HUES48 (cell line): ENCODE data around the gene SAPCD1.

Experiments
- H3K27ac ChIP-seq: one replicate; pipeline ENCODE4 v1.7.0; 2013; ENCODE audit warnings: low read depth, low read length, inconsistent platforms
- H3K27me3 ChIP-seq: 2 replicates; pipeline ENCODE4 v1.6.1; 2013; ENCODE audit warnings: mild to moderate bottlenecking, low read length; ENCODE audit not compliant: control insufficient read depth, insufficient read depth
- H3K36me3 ChIP-seq: 2 replicates; pipeline ENCODE4 v1.6.1; 2013; ENCODE audit warnings: low read length; ENCODE audit not compliant: control insufficient read depth, insufficient read depth
- H3K4me1 ChIP-seq: 2 replicates; pipeline ENCODE4 v1.6.1; 2013; ENCODE audit warnings: mild to moderate bottlenecking, low read length; ENCODE audit not compliant: control insufficient read depth, insufficient read depth
- H3K4me3 ChIP-seq: 2 replicates; pipeline ENCODE4 v1.5.1; 2013; ENCODE audit warnings: mild to moderate bottlenecking, low read depth, low read length
- H3K9ac ChIP-seq: 2 replicates; pipeline ENCODE4 v1.6.1; 2013; ENCODE audit warnings: mild to moderate bottlenecking, low read depth, low read length, moderate library complexity
- H3K9me3 ChIP-seq: 2 replicates; pipeline ENCODE4 v1.6.1; 2013; ENCODE audit warnings: low read length; ENCODE audit not compliant: control insufficient read depth, insufficient read depth

Gene SAPCD1

DNA sequence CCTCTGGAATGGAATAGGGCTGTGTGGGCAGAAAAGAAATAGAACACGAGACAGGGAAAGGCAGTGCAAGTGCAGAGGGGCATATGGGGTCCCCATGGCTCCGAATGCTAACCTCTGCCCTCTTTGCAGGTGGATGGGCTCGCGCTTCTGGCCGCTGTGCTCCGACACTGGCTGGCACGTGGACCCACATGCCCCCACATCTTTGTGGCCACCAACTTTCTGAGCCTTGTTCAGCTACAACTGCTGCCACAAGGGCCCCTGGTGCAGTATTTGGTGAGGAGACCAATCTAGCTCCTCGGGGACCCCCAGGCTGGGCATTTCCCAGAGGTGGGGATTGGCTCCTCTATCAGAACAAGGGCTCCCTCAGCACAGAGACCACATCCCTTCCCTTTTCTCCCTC lies 1.1 kb upstream of the SAPCD1 start:
- Histone ChIP-seq H3K27ac (no peak overlapping the region), H3K27me3 (no peaks in the 10 kb centered on the region), H3K4me1 (peaks cover 4% of the 10 kb centered on the region; the same call in 1 of the 2 replicates), H3K36me3 (peaks cover 35% of the 10 kb centered on the region), H3K9me3 (no peaks in the 10 kb centered on the region), H3K9ac (no peak overlapping the region), H3K4me3 (no peak overlapping the region)

DNA sequence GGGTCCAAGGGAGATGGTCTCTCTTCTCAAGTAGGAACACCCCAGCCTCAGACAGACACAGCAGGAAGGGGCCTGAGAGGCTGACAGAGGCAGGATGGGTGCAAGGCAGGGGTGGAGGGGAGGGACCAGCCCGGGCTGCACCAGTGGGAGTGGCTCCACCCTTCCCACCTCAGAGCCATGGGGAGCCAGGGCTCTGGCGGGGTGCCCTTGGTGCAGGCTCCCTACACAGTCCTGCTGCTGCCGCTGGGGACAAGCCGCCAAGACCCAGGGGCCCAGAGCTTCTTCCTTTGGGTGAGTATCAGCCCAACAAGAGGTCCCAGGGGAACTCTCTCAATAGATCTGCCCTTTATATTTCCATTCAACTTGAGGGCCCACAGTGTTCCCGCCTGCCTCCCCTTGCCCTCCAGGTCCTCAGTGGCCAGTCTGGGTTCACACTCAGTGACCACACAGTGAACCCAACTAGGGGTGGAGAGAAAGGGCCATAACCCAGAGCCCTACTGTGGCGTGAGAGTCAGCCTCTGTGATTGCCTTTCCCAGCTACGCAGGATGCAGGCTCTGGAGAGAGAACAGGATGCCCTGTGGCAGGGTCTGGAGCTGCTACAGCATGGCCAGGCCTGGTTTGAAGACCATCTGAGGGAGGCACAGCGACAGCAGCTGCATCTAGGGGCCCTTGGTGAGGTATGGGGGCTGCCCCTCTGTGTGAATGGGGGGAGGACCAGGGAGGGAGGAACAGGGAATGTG lies 592 bp downstream of the SAPCD1 start:
- Histone ChIP-seq H3K9me3 (no peaks in the 10 kb centered on the region), H3K36me3 (peaks cover 35% of the 10 kb centered on the region), H3K4me3 (no peak overlapping the region), H3K27me3 (no peaks in the 10 kb centered on the region), H3K27ac (peak overlapping the region; percentile 69), H3K4me1 (peaks cover 4% of the 10 kb centered on the region; the same call in 1 of the 2 replicates), H3K9ac (no peak overlapping the region)

DNA sequence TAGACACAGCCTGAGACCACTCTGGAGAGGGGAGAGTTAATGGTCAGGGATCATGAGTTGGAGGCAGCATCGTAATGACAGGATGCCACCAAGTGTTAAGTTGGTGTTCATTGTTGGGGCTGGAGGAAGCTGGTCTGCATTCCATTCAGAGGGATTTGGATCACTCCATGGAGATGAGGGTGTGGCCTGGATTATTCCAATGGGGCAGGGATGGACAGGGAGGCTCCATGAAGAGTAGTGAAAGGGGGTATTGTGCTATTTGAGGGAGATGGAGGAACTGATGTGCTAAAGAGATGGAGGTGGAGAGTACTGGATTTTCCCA lies 1.1 kb downstream of the SAPCD1 start:
- Histone ChIP-seq H3K9me3 (no peaks in the 10 kb centered on the region), H3K9ac (no peak overlapping the region), H3K27me3 (no peaks in the 10 kb centered on the region), H3K4me3 (no peak overlapping the region), H3K27ac (peak overlapping the region; percentile 69), H3K4me1 (peaks cover 4% of the 10 kb centered on the region; the same call in 1 of the 2 replicates), H3K36me3 (peaks cover 35% of the 10 kb centered on the region)

DNA sequence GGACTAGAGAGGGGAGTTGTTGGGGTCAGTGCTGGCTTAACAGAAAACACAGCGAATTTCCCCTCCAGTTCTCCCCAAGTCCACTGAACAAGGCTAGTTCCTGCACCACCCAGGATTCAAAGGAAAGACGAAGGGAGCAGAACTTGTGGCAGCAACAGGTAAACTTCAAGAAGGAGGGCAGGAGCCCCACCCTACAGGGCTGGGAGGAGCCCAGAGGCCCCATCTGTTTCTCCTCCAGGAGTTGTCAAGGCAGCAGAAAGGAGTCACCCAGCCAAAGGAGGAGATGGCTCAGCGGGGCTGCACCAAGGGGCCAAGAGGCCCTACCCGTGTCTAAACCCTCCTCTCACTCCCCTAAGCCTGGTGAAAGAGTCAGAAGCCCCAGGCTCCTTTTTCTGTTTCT lies 1.7 kb downstream of the SAPCD1 start:
- Histone ChIP-seq H3K36me3 (peaks cover 29% of the 10 kb centered on the region), H3K4me3 (no peak overlapping the region), H3K27ac (no peak overlapping the region), H3K9ac (no peak overlapping the region), H3K4me1 (peaks cover 4% of the 10 kb centered on the region; the same call in 1 of the 2 replicates), H3K9me3 (no peaks in the 10 kb centered on the region), H3K27me3 (no peaks in the 10 kb centered on the region)

DNA sequence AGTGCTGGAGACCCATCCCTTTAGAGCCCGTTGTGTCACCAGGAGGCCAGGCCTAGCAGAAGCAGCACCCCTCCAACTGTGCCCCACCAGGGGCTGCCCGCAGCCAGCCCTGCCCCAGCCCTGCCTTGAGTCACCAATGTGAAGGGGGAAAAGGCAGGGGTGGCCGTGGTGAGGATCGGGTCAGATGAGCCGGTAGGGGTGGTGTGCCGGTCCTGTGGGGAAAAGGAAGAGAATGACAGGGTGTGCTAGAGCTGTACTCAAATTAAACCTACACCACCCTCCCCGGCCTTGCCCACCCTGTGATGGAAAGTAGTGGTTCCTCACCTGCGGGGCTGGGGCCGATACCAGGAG lies 3.1 kb downstream of the SAPCD1 start:
- Histone ChIP-seq H3K27me3 (no peaks in the 10 kb centered on the region), H3K9ac (no peak overlapping the region), H3K4me1 (peaks cover 4% of the 10 kb centered on the region; the same call in 1 of the 2 replicates), H3K27ac (no peak overlapping the region), H3K36me3 (peaks cover 18% of the 10 kb centered on the region; the same call in 1 of the 2 replicates), H3K9me3 (no peaks in the 10 kb centered on the region), H3K4me3 (no peak overlapping the region)

DNA sequence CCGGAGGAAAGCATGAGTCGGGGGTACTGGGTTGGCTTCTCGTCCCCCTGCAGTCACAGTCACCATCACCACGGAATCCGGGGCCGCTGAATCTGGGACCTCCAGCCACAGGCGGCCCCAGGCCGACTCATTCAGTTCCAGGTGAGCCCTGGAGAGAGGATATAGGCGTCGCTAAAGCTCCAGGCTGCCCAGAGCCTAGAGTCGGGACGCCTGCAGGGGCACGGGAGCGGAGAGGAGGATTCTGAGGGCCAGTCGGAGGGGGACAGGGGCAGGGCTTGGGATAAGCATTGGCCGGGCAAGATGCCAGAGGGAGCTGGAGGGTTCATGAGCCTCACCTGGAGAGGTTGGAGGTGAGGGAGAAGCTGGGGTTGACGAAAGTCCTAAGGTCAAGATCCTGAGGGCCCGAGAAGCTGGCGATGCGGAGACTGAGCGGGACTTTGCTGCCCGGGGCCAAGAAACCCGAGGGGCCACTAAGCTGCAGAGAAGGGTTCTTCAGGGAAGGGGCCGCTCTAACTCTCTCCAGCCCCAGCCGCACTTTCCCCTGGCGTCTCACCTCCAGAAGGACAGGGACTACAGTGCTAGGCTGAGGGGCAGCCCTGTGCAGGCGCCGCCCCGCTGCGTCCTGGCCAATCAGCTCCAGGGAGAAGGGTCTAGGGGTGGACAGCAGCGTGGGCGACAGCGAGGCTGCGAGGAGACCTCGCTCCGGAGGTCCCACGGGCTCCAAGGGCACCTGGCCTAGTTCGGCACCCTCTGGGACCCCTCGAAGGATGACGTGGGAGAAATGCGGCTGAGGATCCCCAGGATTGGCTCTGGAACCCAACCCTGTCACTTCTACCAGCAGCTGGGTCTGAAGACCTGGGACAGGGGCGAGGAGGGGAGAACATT lies 3.7 kb downstream of the SAPCD1 start:
- Histone ChIP-seq H3K9me3 (no peaks in the 10 kb centered on the region), H3K9ac (no peak overlapping the region), H3K27me3 (no peaks in the 10 kb centered on the region), H3K27ac (no peak overlapping the region), H3K36me3 (peaks cover 12% of the 10 kb centered on the region; the same call in 1 of the 2 replicates), H3K4me3 (peak overlapping the region; percentile 36; the same call in 1 of the 2 replicates), H3K4me1 (peaks cover 4% of the 10 kb centered on the region; the same call in 1 of the 2 replicates)

DNA sequence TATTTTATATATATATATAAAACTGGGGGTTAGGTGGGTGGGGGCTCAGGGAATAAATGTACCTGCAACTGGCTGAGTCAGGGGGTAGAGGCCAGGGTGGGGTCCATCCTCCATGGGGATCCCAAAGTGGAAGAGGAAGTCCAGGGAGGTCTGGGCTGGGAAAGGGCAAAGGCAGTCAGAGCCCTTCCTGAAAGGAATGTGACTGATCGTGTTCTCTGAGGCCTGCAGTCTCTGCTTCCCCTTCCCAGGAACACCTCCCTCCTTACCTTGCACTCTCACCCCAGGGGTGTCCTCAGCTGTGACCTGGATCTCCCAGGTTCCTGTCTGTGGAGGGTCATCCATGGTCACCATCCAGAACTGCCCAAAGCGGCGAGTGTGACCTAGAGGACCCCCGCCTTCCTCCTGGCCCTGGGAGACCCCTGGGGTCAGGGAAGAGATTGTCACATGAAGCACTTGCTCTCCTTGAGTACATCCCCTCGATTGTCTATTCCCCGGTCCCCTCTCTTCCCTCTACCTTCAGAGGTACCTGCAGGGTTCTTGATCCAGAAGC lies 4.7 kb downstream of the SAPCD1 start:
- H3K9ac ChIP-seq = no peak overlapping the region
- H3K4me1 ChIP-seq = peaks cover 4% of the 10 kb centered on the region; the same call in 1 of the 2 replicates
- no peaks in the 10 kb centered on the region for H3K9me3 ChIP-seq
- no peak overlapping the region for H3K4me3 ChIP-seq
- H3K27me3 ChIP-seq = no peaks in the 10 kb centered on the region
- H3K36me3 ChIP-seq = 0 out of 2 replicates have a peak, but pooled peaks cover 3% of the 10 kb centered on the region
- H3K27ac ChIP-seq = no peak overlapping the region

DNA sequence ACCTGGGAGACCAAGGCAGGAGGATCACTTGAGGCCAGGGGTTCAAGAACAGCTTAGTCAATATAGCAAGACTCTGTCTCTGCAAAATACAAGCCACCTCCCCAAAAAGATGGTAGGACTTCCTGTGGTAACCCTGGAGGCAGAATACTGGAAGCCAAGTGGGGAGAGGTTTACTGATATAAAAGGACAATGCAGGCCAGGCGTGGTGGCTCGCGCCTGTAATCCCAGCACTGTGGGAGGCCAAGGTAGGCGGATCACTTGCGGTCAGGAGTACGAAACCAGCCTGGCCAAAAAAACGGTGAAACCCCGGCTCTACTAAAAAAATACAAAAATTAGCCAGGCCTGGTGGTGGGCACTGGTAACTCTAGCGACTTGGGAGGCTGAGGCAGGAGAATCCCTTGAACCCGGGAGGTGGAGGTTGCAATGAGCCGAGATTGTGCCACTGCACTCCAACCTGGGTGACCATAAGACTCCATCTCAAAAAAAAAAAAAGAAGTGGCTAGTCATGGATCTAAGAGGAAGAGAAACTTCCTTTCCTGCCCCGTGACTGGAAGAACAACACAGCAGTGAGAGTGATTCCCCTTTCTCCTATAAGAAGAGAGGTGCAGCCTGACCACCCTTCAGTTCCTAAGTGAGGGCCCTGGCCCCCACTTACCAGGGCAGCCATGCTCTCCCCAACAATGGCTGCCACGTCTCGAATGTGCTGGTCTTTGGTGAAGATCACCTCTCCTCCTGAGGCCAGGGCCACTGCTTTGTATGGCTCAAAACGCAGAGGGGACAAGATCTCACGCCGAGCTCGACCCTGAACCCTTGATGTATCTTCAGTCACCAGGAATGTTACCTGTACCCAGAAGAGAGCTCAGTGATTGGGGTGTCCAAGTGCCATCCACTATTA lies 6.2 kb downstream of the SAPCD1 start:
- H3K9ac ChIP-seq = no peak overlapping the region

DNA sequence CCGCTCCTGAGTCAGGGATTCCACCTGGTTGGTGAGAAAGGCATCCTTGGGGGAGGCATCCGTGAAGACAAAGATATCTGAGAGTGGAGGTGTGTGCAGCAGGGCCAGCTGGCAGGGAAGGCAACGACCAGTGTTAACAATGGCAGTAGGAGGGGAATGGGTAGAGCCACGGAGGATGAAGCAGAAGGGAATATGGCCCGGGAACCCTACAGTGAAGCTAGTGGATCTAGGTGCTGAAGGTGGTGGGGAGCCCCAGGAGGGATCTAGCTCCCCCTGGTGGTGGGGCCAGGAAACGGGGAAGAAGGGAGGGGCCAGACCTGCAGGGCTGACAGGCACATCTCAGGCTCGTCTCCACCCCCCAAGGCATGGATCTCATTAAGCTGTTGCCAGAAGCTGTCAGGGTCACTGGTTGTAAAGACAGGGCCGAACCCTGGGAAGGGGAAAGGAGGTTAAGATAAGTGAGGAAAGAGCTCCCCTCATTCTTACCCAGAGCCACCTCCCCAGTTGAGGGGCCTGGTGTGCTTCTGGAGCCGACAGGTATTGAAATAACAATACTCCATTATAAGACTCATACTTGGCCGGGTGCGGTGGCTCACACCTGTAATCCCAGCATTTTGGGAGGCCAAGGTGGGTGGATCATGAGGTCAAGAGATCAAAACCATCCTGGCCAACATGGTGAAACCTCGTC lies 7.4 kb downstream of the SAPCD1 start:
- no peaks in the 10 kb centered on the region for H3K9me3 ChIP-seq
- no peaks in the 10 kb centered on the region for H3K27me3 ChIP-seq
- H3K36me3 ChIP-seq = no peaks in the 10 kb centered on the region
- H3K27ac ChIP-seq = no peak overlapping the region
- no peak overlapping the region for H3K9ac ChIP-seq
- H3K4me1 ChIP-seq = no peaks in the 10 kb centered on the region
- H3K4me3 ChIP-seq = no peak overlapping the region

More for the DNA sequence above, 6.2 kb downstream of the SAPCD1 start:
- Histone ChIP-seq H3K4me1 (no peaks in the 10 kb centered on the region), H3K27ac (no peak overlapping the region), H3K27me3 (no peaks in the 10 kb centered on the region), H3K36me3 (0 out of 2 replicates have a peak, but pooled peaks cover 3% of the 10 kb centered on the region), H3K4me3 (no peak overlapping the region), H3K9me3 (no peaks in the 10 kb centered on the region)

DNA sequence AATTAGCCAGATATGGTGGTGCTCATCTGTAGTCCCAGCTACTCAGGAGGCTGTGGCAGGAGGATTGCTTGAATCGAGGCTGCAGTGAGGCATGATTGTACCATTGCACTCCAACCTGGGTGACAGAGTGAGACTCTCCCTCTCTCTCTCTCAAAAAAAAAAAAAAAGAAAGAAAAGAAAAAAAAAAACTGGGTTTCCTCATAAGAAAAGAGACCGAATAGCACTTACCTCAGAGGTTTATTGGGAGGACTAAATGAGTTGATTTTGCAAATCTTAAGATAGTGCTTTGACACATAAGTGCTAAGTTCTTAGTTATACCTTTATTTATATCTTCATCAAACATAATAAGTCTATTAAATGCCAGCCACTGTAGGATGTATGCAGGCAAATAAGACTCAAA lies 8.4 kb downstream of the SAPCD1 start:
- H3K9ac ChIP-seq = no peak overlapping the region
- no peaks in the 10 kb centered on the region for H3K9me3 ChIP-seq
- no peaks in the 10 kb centered on the region for H3K27me3 ChIP-seq
- H3K4me1 ChIP-seq = no peaks in the 10 kb centered on the region
- H3K27ac ChIP-seq = no peak overlapping the region
- no peaks in the 10 kb centered on the region for H3K36me3 ChIP-seq
- H3K4me3 ChIP-seq = no peak overlapping the region
